Measurements from ENCODE around the gene RELL2. TPM values are rescaled to one million over a fixed set of nuclear protein-coding genes. Genes with fewer than 3 reads are reported as not detected.

The RELL2 gene
- total RNA-seq, 1 experiment from 2014 or later: 9.8 TPM

- Histone ChIP-seq H2BK5ac (ENCODE audit: insufficient read length, low read length) (no peak overlapping the region), H3K4me2 (ENCODE audit: insufficient read depth, insufficient read length, low read length) (no peak overlapping the region), H3K79me2 (ENCODE audit: insufficient read depth, low read length) (no peaks in the 10 kb centered on the region), H3K23me2 (ENCODE audit: insufficient read length, low read depth, low read length, poor library complexity, severe bottlenecking) (no peaks in the 10 kb centered on the region), H2AK5ac (ENCODE audit: insufficient read length, low read length) (no peak overlapping the region), H4K20me1 (ENCODE audit: control insufficient read depth, insufficient read depth, insufficient read length) (no peaks in the 10 kb centered on the region), H2BK120ac (ENCODE audit: low read depth, low read length, poor library complexity, severe bottlenecking) (no peak overlapping the region), H2BK20ac (ENCODE audit: low read depth, low read length, poor library complexity, severe bottlenecking) (no peak overlapping the region), H4K5ac (ENCODE audit: insufficient read length, low read depth, low read length) (no peak overlapping the region), H3K14ac (ENCODE audit: insufficient read depth, low read length) (no peak overlapping the region), H2AFZ (ENCODE audit: low read length) (no peak overlapping the region), H2BK15ac (ENCODE audit: low read depth, low read length) (no peak overlapping the region), H4K8ac (replicated peaks; ENCODE audit: insufficient read length, low read depth, low read length) (no peak overlapping the region), H3K79me1 (ENCODE audit: insufficient read depth, low read depth, low read length, poor library complexity, severe bottlenecking) (no peaks in the 10 kb centered on the region), H3K27ac (ENCODE audit: insufficient read length, low read depth, low read length) (no peak overlapping the region), H3K18ac (ENCODE audit: insufficient read length, low read depth, low read length) (no peak overlapping the region), H2BK12ac (ENCODE audit: insufficient read length, low read depth, low read length) (no peak overlapping the region), H3T11ph (ENCODE audit: low read length) (no peak overlapping the region), H3K9ac (ENCODE audit: extremely low read depth, insufficient read length, low read length) (no peak overlapping the region), H3K23ac (ENCODE audit: insufficient read length, low read depth, low read length) (no peak overlapping the region), H3K4me1 (ENCODE audit: insufficient read depth, low read length) (no peaks in the 10 kb centered on the region), H3K9me3 (ENCODE audit: control insufficient read depth, low read depth, low read length) (no peaks in the 10 kb centered on the region), H3K4ac (ENCODE audit: low read depth, low read length) (no peak overlapping the region), H3K27me3 (ENCODE audit: insufficient read depth, low read length) (no peaks in the 10 kb centered on the region), H3K56ac (ENCODE audit: insufficient read length, low read depth, low read length) (no peak overlapping the region), H4K91ac (ENCODE audit: insufficient read length, low read depth, low read length) (no peak overlapping the region)
- Mint-ChIP-seq H3K4me1 (peaks cover 2 to 10% of the 10 kb centered on the region in 2 experiments), H3K27ac (no peak overlapping the region), H3K9me3 (no peaks in the 10 kb centered on the region), H3K36me3 (ENCODE audit: insufficient read depth in 1 of 3, low read depth in 3 of 3) (peaks cover 34 to 60% (median 40%) of the 10 kb centered on the region in 3 experiments), H3K4me3 (no peak overlapping the region), H3K27me3 (ENCODE audit: low read depth) (no peaks in the 10 kb centered on the region)
- no peak for DNase-seq
- no peak for TF ChIP-seq CTCF (conservative IDR thresholded peaks at IDR 0.05)
- no CpG with 5 or more reads among the region's 17 CpGs for WGBS (ENCODE audit: extremely low coverage, insufficient read length, low lambda C conversion rate)
Measured at GRCh38 chr5:141662028-141662427, 25.2 kb downstream of the RELL2 start.
